ENCODE measurements around the gene TMEM108. TPM values are rescaled to one million over a fixed set of nuclear protein-coding genes. Genes with fewer than 3 reads are reported as not detected.

The TMEM108 gene
- total and polyA plus RNA-seq, 2 of the 4 experiments (the other 2 are of a cell fraction), result 0.18 to 2.2 TPM

DNA sequence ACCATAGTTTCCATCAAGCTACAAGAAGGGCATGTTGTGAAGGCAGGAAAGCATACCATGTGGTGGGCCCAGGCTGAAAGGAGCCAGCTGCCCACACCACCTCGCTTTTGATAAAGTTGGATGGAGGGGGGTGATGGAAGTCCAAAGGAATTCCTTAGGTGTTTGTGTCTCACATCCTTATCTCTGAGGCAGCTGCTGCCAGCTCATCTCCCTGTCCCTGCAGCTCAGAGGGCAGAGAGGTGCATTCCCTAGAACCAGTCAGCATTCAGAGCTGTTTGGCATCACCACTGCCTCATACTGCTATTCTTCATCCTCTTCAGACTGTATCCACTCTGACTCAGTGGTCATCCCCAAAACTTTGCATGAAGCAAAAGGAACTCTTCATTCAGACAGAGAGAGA is 220.2 kb downstream of the TMEM108 start:
- Histone ChIP-seq H4K8ac (ENCODE audit: low read depth in 2 of 2, low read length in 2 of 2) (no peak overlapping the region), H3K4me3 (ENCODE audit: insufficient read depth, low read depth, low read length) (no peak overlapping the region), H3K4me1 (ENCODE audit: control insufficient read depth, insufficient read depth, low read length) (no peaks in the 10 kb centered on the region), H3K56ac (ENCODE audit: extremely low read depth, insufficient read depth, low read length) (no peak overlapping the region), H2AK5ac (ENCODE audit: low read depth, low read length) (no peak overlapping the region), H2AK9ac (replicated peaks; ENCODE audit: low read depth, low read length, poor library complexity) (no peak overlapping the region), H3K4ac (ENCODE audit: low read depth, low read length) (no peak overlapping the region), H2BK15ac (ENCODE audit: low read depth, low read length) (no peak overlapping the region), H3K9ac (ENCODE audit: low read depth, low read length) (no peak overlapping the region), H3K27ac (ENCODE audit: insufficient read depth, low read length) (no peak overlapping the region), H3K36me3 (ENCODE audit: control insufficient read depth, insufficient read depth, low read length) (no peaks in the 10 kb centered on the region), H3K9me3 (ENCODE audit: control insufficient read depth, insufficient read depth, low read length) (no peaks in the 10 kb centered on the region), H3K79me1 (ENCODE audit: low read depth in 1 of 2, low read length in 2 of 2) (no peaks in the 10 kb centered on the region), H3K23ac (ENCODE audit: low read depth, low read length) (no peak overlapping the region), H4K5ac (ENCODE audit: low read depth, low read length) (no peak overlapping the region), H2AFZ (replicated peaks; ENCODE audit: low read length, poor library complexity) (peak overlapping the region; percentile 35), H2BK20ac (ENCODE audit: low read depth, low read length) (no peak overlapping the region), H3K14ac (replicated peaks; ENCODE audit: low read depth, low read length) (no peak overlapping the region), H4K20me1 (ENCODE audit: insufficient read depth, low read length) (no peaks in the 10 kb centered on the region), H2BK5ac (ENCODE audit: low read depth, low read length, poor library complexity, severe bottlenecking) (no peak overlapping the region), H3K18ac (ENCODE audit: low read depth, low read length) (no peak overlapping the region), H3K27me3 (ENCODE audit: control insufficient read depth, insufficient read depth, low read length) (no peaks in the 10 kb centered on the region; the same call in 1 of the 2 replicates), H4K91ac (ENCODE audit: insufficient read depth, low read depth, low read length) (no peak overlapping the region), H3K4me2 (ENCODE audit: low read depth, low read length) (no peak overlapping the region), H2BK120ac (ENCODE audit: low read depth, low read length) (no peak overlapping the region), H3K9me1 (ENCODE audit: insufficient read depth, low read length) (no peaks in the 10 kb centered on the region)
- TF ChIP-seq MAZ (IDR thresholded peaks at IDR 0.05; ENCODE audit: borderline replicate concordance, low read depth, low read length), result no peak
- no peak for TF ChIP-seq MAFK (IDR thresholded peaks at IDR 0.05; ENCODE audit: low read depth, low read length)
- TF ChIP-seq SMC3 (IDR thresholded peaks at IDR 0.05; ENCODE audit: low read depth, low read length), result no peak
- TF ChIP-seq, protein P1, sequence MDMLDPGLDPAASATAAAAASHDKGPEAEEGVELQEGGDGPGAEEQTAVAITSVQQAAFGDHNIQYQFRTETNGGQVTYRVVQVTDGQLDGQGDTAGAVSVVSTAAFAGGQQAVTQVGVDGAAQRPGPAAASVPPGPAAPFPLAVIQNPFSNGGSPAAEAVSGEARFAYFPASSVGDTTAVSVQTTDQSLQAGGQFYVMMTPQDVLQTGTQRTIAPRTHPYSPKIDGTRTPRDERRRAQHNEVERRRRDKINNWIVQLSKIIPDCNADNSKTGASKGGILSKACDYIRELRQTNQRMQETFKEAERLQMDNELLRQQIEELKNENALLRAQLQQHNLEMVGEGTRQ (IDR thresholded peaks at IDR 0.05; ENCODE audit: low read depth, low read length), result no peak
- TF ChIP-seq FOS (IDR thresholded peaks at IDR 0.05; ENCODE audit: low read depth, low read length), result no peak
- in situ Hi-C loops (cut with MboI; ENCODE audit: low sequenced_read_pairs) (no loop called here), intact Hi-C loops (cut with micrococcal nuclease) (no loop called here), dilution Hi-C loops (cut with HindIII; ENCODE audit: low sequenced_read_pairs, unreplicated experiment) (no loop called here)
- ATAC-seq (ENCODE audit: low read depth) (no peak), DNase-seq (peak; percentile 42)
- POLR2A ChIA-PET (ENCODE audit: unreplicated experiment), result no interaction called here
- no CpG with 5 or more reads among the region's 1 CpG for WGBS, 2 experiments (ENCODE audit: extremely low coverage in 2 of 2, insufficient read length in 1 of 2)
- CTCF ChIA-PET, result interaction anchor here (0.5 to 1.0 kb wide), 2 partner anchors 18 to 208 kb away, joined by 3 read pairs; no protein-coding TSS in a partner anchor
- BruUV-seq (replicated peaks), result no TSS peak
